OCI-LY3 (cell line): Measurements from ENCODE around the gene EDDM13.

Source experiments
- CTCF ChIP-seq: fragments of 200-600, 300-600 bp; sonication (generic); IDR thresholded peaks from 2 replicates; pipeline ENCODE4 v1.5.1; 2014; ENCODE audit warnings: antibody characterized with exemption, low read length, low read depth
- EZH2phosphoT487 ChIP-seq: fragments of 200-600 bp; shearing (Covaris generic); IDR thresholded peaks from 2 replicates; pipeline ENCODE4 v1.6.1; 2018; ENCODE audit warnings: antibody characterized with exemption, mixed run types, low read depth

- TF ChIP-seq CTCF (no peak), EZH2phosphoT487 (no peak)
These were observed 22.0 kb downstream of the EDDM13 start for GRCh38 chr19:56294549-56294948.
